Neural progenitor cell (in vitro differentiated cells): ENCODE results near the gene LTBP3. TPM values are rescaled to one million over a fixed set of nuclear protein-coding genes. Genes with fewer than 3 reads are reported as not detected.

Experiments
- DNase-seq: peaks from one replicate; pipeline ENCODE4 v3.0.0-alpha.2; 2016; ENCODE audit warnings: low spot score
- H2AFZ ChIP-seq: fragments of 200-600 bp; sonication (generic); replicated peaks from 2 replicates; pipeline ENCODE4 v1.6.1; 2016; ENCODE audit warnings: antibody characterized with exemption
- H3F3A ChIP-seq: fragments of 200-600 bp; sonication (generic); 2 replicates; pipeline ENCODE4 v1.6.1; 2016; ENCODE audit warnings: antibody characterized with exemption, low read depth
- H3K27ac ChIP-seq: fragments of 200-600 bp; sonication (generic); 2 replicates; pipeline ENCODE4 v1.5.1; 2016; ENCODE audit warnings: mild to moderate bottlenecking
- H3K27me3 ChIP-seq: fragments of 200-600 bp; sonication (generic); 2 replicates; pipeline ENCODE4 v1.6.1; 2016; ENCODE audit warnings: mild to moderate bottlenecking, moderate library complexity
- H3K36me3 ChIP-seq: fragments of 200-600 bp; sonication (generic); 2 replicates; pipeline ENCODE4 v1.5.1; 2016
- H3K4me1 ChIP-seq: fragments of 200-600 bp; sonication (generic); 2 replicates; pipeline ENCODE4 v1.6.1; 2016; ENCODE audit warnings: mixed run types
- H3K4me2 ChIP-seq: fragments of 200-600 bp; sonication (generic); 2 replicates; pipeline ENCODE4 v1.6.1; 2016
- H3K4me3 ChIP-seq: fragments of 200-600 bp; sonication (generic); 2 replicates; pipeline ENCODE4 v1.5.1; 2016
- H3K79me2 ChIP-seq: fragments of 200-600 bp; sonication (generic); 2 replicates; pipeline ENCODE4 v1.6.1; 2016; ENCODE audit warnings: low read depth
- H3K9ac ChIP-seq: fragments of 200-600 bp; sonication (generic); 2 replicates; pipeline ENCODE4 v1.6.1; 2016
- H3K9me3 ChIP-seq: fragments of 200-600 bp; sonication (generic); 2 replicates; pipeline ENCODE4 v1.5.1; 2016; ENCODE audit warnings: low read depth
- H4K20me1 ChIP-seq: fragments of 200-600 bp; sonication (generic); 2 replicates; pipeline ENCODE4 v1.6.1; 2016; ENCODE audit warnings: low read depth
- H3K27ac Mint-ChIP-seq: 3 replicates; pipeline ENCODE4 v1.8.0; 2021; ENCODE audit warnings: mixed read lengths
- H3K27me3 Mint-ChIP-seq: 2 replicates; pipeline ENCODE4 v1.8.0; 2022; ENCODE audit warnings: low read depth, mild to moderate bottlenecking, inconsistent platforms, moderate library complexity, mixed read lengths; ENCODE audit not compliant: insufficient read depth
- H3K36me3 Mint-ChIP-seq: 3 replicates; pipeline ENCODE4 v1.8.0; 2021; ENCODE audit warnings: mixed read lengths
- H3K4me1 Mint-ChIP-seq: 3 replicates; pipeline ENCODE4 v1.8.0; 2021; ENCODE audit warnings: mixed read lengths
- H3K4me3 Mint-ChIP-seq: 3 replicates; pipeline ENCODE4 v1.8.0; 2021; ENCODE audit warnings: mild to moderate bottlenecking, moderate library complexity, mixed read lengths
- H3K9me3 Mint-ChIP-seq: 3 replicates; pipeline ENCODE4 v1.8.0; 2020; ENCODE audit warnings: mixed read lengths
- CTCF ChIP-seq: fragments of 200-600 bp; sonication (generic); IDR thresholded peaks from 2 replicates; pipeline ENCODE4 v1.5.1; 2017; ENCODE audit warnings: antibody characterized with exemption, mild to moderate bottlenecking
- EZH2 ChIP-seq: fragments of 200-600 bp; sonication (generic); IDR thresholded peaks from 2 replicates; pipeline ENCODE4 v1.6.1; 2017; ENCODE audit warnings: antibody characterized with exemption, mild to moderate bottlenecking, moderate library complexity
- EZH2phosphoT487 ChIP-seq: fragments of 200-600 bp; sonication (generic); IDR thresholded peaks from 2 replicates; pipeline ENCODE4 v1.6.1; 2017; ENCODE audit warnings: antibody characterized with exemption
- total RNA-seq: library from RNA; depleted of rRNA; stranded (reverse); fragments of >200 nt; gene quantifications from 2 replicates; pipeline ENCODE4 v1.2.3, GENCODE V29; 2015; ENCODE audit warnings: low replicate concordance

The LTBP3 gene
- total RNA-seq, 1 donor from 2014 or later: 1.2 TPM

- peak overlapping the region; percentile 100 for H3K9ac ChIP-seq
- Mint-ChIP-seq H3K4me1 (peaks cover 41% of the 10 kb centered on the region), H3K36me3 (peaks cover 27% of the 10 kb centered on the region), H3K9me3 (no peaks in the 10 kb centered on the region), H3K4me3 (no peak overlapping the region), H3K27me3 (peaks cover 33% of the 10 kb centered on the region), H3K27ac (peak overlapping the region; percentile 57)
- H3K4me3 ChIP-seq: peak overlapping the region; percentile 93
- peak overlapping the region; percentile 67 for H3K27ac ChIP-seq
- H3K27me3 ChIP-seq: no peaks in the 10 kb centered on the region
- DNase-seq: peak; percentile 79
- H4K20me1 ChIP-seq: peaks cover 61% of the 10 kb centered on the region
- TF ChIP-seq CTCF (no peak), EZH2phosphoT487 (no peak), EZH2 (no peak)
- peaks cover 44% of the 10 kb centered on the region for H3K36me3 ChIP-seq
- no peak overlapping the region for H2AFZ ChIP-seq
- H3K9me3 ChIP-seq: no peaks in the 10 kb centered on the region
- H3F3A ChIP-seq: peaks cover 70% of the 10 kb centered on the region
- H3K4me1 ChIP-seq: peaks cover 7% of the 10 kb centered on the region
- H3K4me2 ChIP-seq: peak overlapping the region; percentile 98
- H3K79me2 ChIP-seq: peaks cover 70% of the 10 kb centered on the region
Measured at GRCh38 chr11:65506772-65507505, 51.2 kb downstream of the LTBP3 start.

GRCh38 chr11:65506290-65506771 lies 51.8 kb downstream of the LTBP3 start:
- Histone ChIP-seq H3K27ac (peak overlapping the region; percentile 67), H3K4me2 (peak overlapping the region; percentile 98), H3K27me3 (no peaks in the 10 kb centered on the region), H3K79me2 (peaks cover 76% of the 10 kb centered on the region), H4K20me1 (peaks cover 67% of the 10 kb centered on the region), H3K36me3 (peaks cover 50% of the 10 kb centered on the region), H3K9me3 (no peaks in the 10 kb centered on the region), H3K4me1 (peaks cover 7% of the 10 kb centered on the region), H3F3A (peaks cover 76% of the 10 kb centered on the region), H3K4me3 (peak overlapping the region; percentile 93), H3K9ac (peak overlapping the region; percentile 100), H2AFZ (no peak overlapping the region)
- Mint-ChIP-seq H3K27ac (peak overlapping the region; percentile 57), H3K4me3 (no peak overlapping the region), H3K4me1 (peaks cover 41% of the 10 kb centered on the region), H3K36me3 (peaks cover 27% of the 10 kb centered on the region), H3K27me3 (peaks cover 33% of the 10 kb centered on the region), H3K9me3 (peaks cover 2% of the 10 kb centered on the region)
- no peak for DNase-seq
- TF ChIP-seq CTCF (no peak), EZH2phosphoT487 (no peak), EZH2 (no peak)

GRCh38 chr11:65505466-65506289 lies 52.5 kb downstream of the LTBP3 start:
- Mint-ChIP-seq H3K36me3 (peaks cover 27% of the 10 kb centered on the region), H3K4me3 (no peak overlapping the region), H3K4me1 (peaks cover 40% of the 10 kb centered on the region), H3K9me3 (peaks cover 4% of the 10 kb centered on the region), H3K27me3 (peaks cover 33% of the 10 kb centered on the region), H3K27ac (no peak overlapping the region)
- Histone ChIP-seq H3K9ac (peak overlapping the region; percentile 100), H3K79me2 (peaks cover 83% of the 10 kb centered on the region), H3K4me1 (peaks cover 7% of the 10 kb centered on the region), H3K27me3 (no peaks in the 10 kb centered on the region), H3K4me3 (peak overlapping the region; percentile 93), H4K20me1 (peaks cover 74% of the 10 kb centered on the region), H2AFZ (no peak overlapping the region), H3K9me3 (no peaks in the 10 kb centered on the region), H3K4me2 (peak overlapping the region; percentile 98), H3K27ac (peak overlapping the region; percentile 67), H3F3A (peaks cover 83% of the 10 kb centered on the region), H3K36me3 (peaks cover 57% of the 10 kb centered on the region)
- TF ChIP-seq CTCF (no peak), EZH2phosphoT487 (no peak), EZH2 (no peak)
- no peak for DNase-seq
